HG03558 (cell line): ENCODE measurements around the gene XAGE3.
A peak's percentile ranks its signal among the peaks of the same experiment; 100 is the strongest.
"Not testable (repeated sequence)": the region's sequence is repeated elsewhere in the genome, so short reads cannot be mapped to it uniquely, and the experiment has no call there.

Experiments used
- ATAC-seq: cut with Tn5 transposase; IDR thresholded peaks from one replicate; pipeline ENCODE4 v1.9.1; 2021; ENCODE audit warnings: moderate number of reproducible peaks; ENCODE audit not compliant: unreplicated experiment; ENCODE audit errors: extremely low read depth

Gene XAGE3

DNA sequence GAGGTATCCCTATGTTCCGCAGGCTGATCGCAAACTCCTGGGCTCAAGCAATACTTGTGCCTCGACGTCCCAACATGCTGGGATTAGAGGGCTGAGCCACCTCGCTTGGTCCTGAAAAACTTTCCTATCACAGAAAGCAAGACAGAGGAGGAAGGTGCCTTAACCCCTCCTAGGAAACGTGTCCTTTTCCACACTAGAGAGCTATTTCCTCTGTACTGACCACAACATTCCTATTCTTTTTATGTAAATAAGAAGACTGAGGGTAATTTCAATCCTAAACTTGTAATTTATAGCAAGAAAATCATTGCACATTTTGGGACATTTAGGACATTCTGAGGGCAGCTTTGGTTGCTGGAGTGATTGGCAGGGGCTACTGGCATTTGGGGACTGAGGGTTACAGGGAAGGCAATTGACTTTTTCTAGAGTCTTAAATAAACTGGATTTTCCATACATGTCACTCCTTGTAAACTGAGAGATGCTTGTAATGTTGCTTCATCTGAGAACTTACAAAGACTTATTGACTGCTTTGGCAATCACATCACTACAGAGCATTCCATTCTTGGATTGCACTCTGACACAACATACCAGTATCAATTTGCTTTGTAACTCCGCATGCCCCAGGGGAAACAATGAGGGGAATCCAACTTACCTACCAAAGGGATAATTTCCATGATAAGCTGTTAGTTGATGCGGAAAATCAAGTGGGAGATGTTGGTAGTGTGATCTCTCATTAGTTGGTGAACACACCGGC lies 15.6 kb downstream of the XAGE3 start:
- no peak for ATAC-seq

DNA sequence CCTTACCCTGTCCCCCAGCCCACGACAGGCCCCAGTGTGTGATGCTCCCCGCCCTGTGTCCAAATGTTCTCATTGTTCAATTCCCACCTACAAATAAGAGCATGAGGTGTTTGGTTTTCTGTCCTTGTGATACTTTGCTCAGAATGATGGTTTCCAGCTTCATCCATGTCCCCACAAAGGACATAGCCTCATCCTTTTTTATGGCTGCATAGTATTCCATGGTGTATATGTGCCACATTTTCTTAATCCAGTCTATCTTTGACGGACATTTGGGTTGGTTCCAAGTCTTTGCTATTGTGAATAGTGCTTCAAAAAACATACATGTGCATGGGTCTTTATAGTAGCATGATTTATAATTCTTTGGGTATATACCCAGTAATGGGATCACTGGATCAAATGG lies 24.3 kb downstream of the XAGE3 start:
- ATAC-seq = not testable (repeated sequence)

DNA sequence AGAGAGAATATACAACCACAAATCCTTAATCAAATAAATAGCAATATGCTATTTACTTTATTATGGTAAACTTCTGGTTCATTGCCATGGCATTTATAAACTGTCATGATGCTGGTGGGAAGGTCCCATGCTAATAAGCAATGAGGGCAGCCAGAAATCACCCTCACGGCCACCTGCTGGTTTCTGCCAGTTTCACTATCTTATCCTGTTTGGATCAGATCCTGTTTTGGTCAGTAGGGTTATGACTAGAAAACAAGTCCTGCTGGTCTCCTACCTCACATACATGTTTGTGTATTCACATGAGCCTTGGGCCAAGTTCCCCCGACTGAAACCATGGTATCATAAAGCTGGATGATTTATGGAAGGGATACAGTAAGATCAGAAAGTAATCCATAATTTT lies 28.7 kb downstream of the XAGE3 start:
- ATAC-seq = peak; percentile 65

- no peak for ATAC-seq
Measured at GRCh38 chrX:52830551-52830950, 37.3 kb downstream of the XAGE3 start.

DNA sequence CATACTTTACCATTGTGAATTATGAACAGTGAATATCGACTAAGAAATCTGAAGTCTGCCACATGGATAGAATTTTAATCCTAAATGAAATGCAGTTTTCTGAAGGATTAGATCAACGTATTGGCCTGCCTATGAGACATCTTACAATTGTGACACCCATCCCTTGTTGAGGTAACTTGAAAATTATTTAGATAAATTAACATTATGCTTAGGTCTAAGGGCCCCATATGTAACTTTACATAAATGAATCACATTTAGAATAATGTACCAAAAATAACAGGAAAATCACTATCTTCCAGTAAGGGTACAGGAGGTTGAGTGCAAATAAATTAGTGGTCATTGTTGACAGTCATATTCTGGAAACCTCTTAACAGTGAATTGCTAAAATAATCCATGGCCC lies 43.3 kb downstream of the XAGE3 start:
- no peak for ATAC-seq

GRCh38 chrX:52821079-52821760 lies 46.7 kb downstream of the XAGE3 start:
- no peak for ATAC-seq

DNA sequence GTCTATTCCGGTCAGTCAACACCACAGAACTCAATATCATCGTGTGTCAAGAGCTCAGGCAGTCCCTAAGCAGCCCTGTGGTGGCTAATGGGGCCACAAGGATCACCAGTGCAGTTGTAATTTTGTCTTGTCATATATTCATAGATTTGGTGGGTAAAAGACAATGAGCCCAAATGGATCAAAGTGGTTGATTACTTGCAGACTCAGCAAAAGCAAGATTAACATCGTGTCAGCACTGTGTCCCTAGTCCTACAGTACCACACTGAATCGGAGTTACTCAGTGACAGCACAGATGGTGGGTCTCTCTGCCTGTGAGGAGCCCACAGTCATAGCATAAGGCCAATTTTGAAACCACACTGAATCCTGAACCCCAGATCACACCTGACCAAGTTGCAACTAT lies 48.1 kb downstream of the XAGE3 start:
- ATAC-seq = no peak
